Ovary (tissue), 9 donors: ENCODE results near the gene DOLPP1. TPM values are rescaled to one million over a fixed set of nuclear protein-coding genes. Genes with fewer than 3 reads are reported as not detected.

Source experiments
- DNase-seq, 5 donors: peaks; one replicate each; pipeline ENCODE4 v3.0.0-alpha.2; 2019 to 2020
- H3K27ac ChIP-seq, 2 donors: fragments of 200-600 bp; one replicate each; pipeline versions ENCODE4 v1.5.1 to v1.8.0; 2019 to 2022
- H3K27me3 ChIP-seq: fragments of 200-600 bp; one replicate; pipeline ENCODE4 v1.8.0; 2022
- H3K36me3 ChIP-seq: fragments of 200-600 bp; sonication (generic); one replicate; pipeline ENCODE4 v1.5.1; 2019
- H3K4me1 ChIP-seq: one replicate; pipeline ENCODE4 v1.8.1; 2013; ENCODE audit warnings: mild to moderate bottlenecking, moderate library complexity; ENCODE audit not compliant: insufficient read depth
- H3K4me3 ChIP-seq: fragments of 200-600 bp; sonication (generic); one replicate; pipeline ENCODE4 v1.5.1; 2017
- H3K9me3 ChIP-seq, 2 donors: fragments of 200-600 bp in 1 of 2; sonication (generic) in 1 of 2; one replicate each; pipeline versions ENCODE4 v1.5.1 to v1.8.1; 2013 to 2019; ENCODE audit warnings: mild to moderate bottlenecking in 1 of 2, moderate library complexity in 1 of 2
- EP300 ChIP-seq: sonication (generic); formaldehyde crosslinking; IDR thresholded peaks from one replicate; pipeline ENCODE4 v1.6.1; 2017; ENCODE audit warnings: antibody characterized with exemption
- POLR2A ChIP-seq: fragments of 450-650 bp; IDR thresholded peaks from one replicate; pipeline ENCODE4 v1.6.1; 2017; ENCODE audit warnings: antibody characterized with exemption, mild to moderate bottlenecking, moderate library complexity
- WGBS, 3 donors: extraction: QIAGEN DNeasy Blood & Tissue Kit in 1 of 3; methylation state at CpG; one replicate each; pipeline versions ENCODE4 v1.1.5 to v1.1.7; 2013 to 2017; 5-methylcytosine and 5-hydroxymethylcytosine counted together
- intact Hi-C, 4 donors: fragments of 100-400 bp; cut with DNase I; formaldehyde crosslinking; loops; one replicate each; pipeline versions ENCODE4 v1.11.0 to v1.15.1; 2022 to 2023
- polyA plus RNA-seq, 2 donors: library from polyadenylated mRNA; stranded (reverse); fragments of 200-250 nt in 1 of 2; fragments of 350-450 nt in 1 of 2; fragmentation: Illumina TruSeq in 1 of 2; extraction: RNeasy Lipid Tissue Mini Kit (QIAGEN cat#74804) in 1 of 2; gene quantifications; one replicate each; pipeline ENCODE4 v1.2.3, GENCODE V29; 2013 to 2014
- total RNA-seq, 7 donors: library from RNA; depleted of rRNA in 2 of 7; stranded (reverse); fragments of >200 nt in 2 of 7; fragmentation: NEBNext Ultra II Directional in 3 of 7; extraction: Animal tissue kit (Norgen Biotek cat#: 25700) in 3 of 7; gene quantifications; one replicate each; pipeline versions ENCODE4 v1.1.0 to v1.2.4, GENCODE V29; 2016 to 2023
- TF ChIP-seq, protein P1 (sequence below), 3 donors: fragments of 450-650 bp in 2 of 3; fragments of 200-600 bp in 1 of 3; IDR thresholded peaks; one replicate each; pipeline versions ENCODE4 v1.5.1 to v1.8.0; 2016 to 2022; ENCODE audit warnings: antibody characterized with exemption in 3 of 3, mild to moderate bottlenecking in 1 of 3
- donor health status: DM: no; HTN: no; CAD: no; lungs with moderate emphysema.
- donor health status: DM: no; HTN: no; CAD: no.
- donor health status: Bipolar disorder and iron deficiency.
- donor health status: DM: yes; HTN: yes; CAD: no.
- donor health status: DM: no; HTN: no; CAD: no.
- donor health status: DM: yes; HTN: yes; CAD: no.

DOLPP1 gene
- total and polyA plus RNA-seq, 9 donors: 3.3 to 16.2 (median 8.6) TPM

- no peaks in the 10 kb centered on the region for H3K36me3 ChIP-seq
- intact Hi-C loops: no loop called here
- H3K4me3 ChIP-seq: no peak overlapping the region
- WGBS, 3 donors: 88 to 95% (median 89%) methylated on average over 12 of the region's 12 CpGs
- H3K27me3 ChIP-seq: no peaks in the 10 kb centered on the region
- H3K9me3 ChIP-seq: no peaks in the 10 kb centered on the region
- H3K4me1 ChIP-seq: peaks cover 12% of the 10 kb centered on the region
- DNase-seq: no peak
- TF ChIP-seq POLR2A: no peak
- TF ChIP-seq, protein P1, sequence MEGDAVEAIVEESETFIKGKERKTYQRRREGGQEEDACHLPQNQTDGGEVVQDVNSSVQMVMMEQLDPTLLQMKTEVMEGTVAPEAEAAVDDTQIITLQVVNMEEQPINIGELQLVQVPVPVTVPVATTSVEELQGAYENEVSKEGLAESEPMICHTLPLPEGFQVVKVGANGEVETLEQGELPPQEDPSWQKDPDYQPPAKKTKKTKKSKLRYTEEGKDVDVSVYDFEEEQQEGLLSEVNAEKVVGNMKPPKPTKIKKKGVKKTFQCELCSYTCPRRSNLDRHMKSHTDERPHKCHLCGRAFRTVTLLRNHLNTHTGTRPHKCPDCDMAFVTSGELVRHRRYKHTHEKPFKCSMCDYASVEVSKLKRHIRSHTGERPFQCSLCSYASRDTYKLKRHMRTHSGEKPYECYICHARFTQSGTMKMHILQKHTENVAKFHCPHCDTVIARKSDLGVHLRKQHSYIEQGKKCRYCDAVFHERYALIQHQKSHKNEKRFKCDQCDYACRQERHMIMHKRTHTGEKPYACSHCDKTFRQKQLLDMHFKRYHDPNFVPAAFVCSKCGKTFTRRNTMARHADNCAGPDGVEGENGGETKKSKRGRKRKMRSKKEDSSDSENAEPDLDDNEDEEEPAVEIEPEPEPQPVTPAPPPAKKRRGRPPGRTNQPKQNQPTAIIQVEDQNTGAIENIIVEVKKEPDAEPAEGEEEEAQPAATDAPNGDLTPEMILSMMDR (IDR thresholded peaks at IDR 0.05): no peak
- H3K27ac ChIP-seq: no peak overlapping the region
These were observed 40.7 kb upstream of the DOLPP1 start for GRCh38 chr9:129040113-129040643.

DNA sequence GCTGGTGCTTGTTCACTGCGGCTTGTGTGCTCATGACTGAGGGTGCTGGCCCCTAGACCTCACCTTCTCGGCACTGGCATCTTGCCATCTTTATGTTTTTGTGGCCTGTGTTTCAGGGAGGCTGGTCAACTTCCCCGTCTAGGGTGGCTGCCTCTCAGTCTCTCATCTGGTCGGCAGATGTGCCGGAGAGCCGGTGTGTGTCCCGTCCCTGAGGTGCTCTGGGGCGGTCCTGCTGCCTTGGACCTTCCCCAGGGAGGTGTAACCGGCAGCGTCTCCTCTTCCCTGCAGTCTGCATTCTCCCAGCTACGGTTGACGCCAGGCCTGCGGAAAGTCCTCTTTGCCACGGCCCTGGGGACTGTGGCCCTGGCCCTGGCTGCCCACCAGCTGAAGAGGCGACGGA lies 38.9 kb upstream of the DOLPP1 start:
- TF ChIP-seq EP300 (no peak), POLR2A (no peak)
- TF ChIP-seq, protein P1 (IDR thresholded peaks at IDR 0.05): no peak
- WGBS, 3 donors: 90 to 96% (median 91%) methylated on average over 16 of the region's 16 CpGs
- H3K36me3 ChIP-seq: no peaks in the 10 kb centered on the region

GRCh38 chr9:129052592-129052991 lies 28.3 kb upstream of the DOLPP1 start:
- H3K4me3 ChIP-seq: no peak overlapping the region
- 69 to 77% (median 73%) methylated on average over 8 of the region's 8 CpGs for WGBS, 3 donors
- H3K4me1 ChIP-seq: no peaks in the 10 kb centered on the region
- H3K27ac ChIP-seq: no peak overlapping the region
- peak in 1 of 5 donors; percentile 57 for DNase-seq
- H3K9me3 ChIP-seq: no peaks in the 10 kb centered on the region
- intact Hi-C loops: no loop called here
- TF ChIP-seq, protein P1 (IDR thresholded peaks at IDR 0.05): no peak
- TF ChIP-seq EP300: no peak
- H3K36me3 ChIP-seq: no peaks in the 10 kb centered on the region
- H3K27me3 ChIP-seq: no peaks in the 10 kb centered on the region

More for the DNA sequence above, 38.9 kb upstream of the DOLPP1 start:
- Histone ChIP-seq H3K27me3 (no peaks in the 10 kb centered on the region), H3K9me3 (no peaks in the 10 kb centered on the region), H3K27ac (no peak overlapping the region), H3K4me3 (no peak overlapping the region), H3K4me1 (peaks cover 12% of the 10 kb centered on the region)
- intact Hi-C loops: no loop called here
- DNase-seq: no peak

DNA sequence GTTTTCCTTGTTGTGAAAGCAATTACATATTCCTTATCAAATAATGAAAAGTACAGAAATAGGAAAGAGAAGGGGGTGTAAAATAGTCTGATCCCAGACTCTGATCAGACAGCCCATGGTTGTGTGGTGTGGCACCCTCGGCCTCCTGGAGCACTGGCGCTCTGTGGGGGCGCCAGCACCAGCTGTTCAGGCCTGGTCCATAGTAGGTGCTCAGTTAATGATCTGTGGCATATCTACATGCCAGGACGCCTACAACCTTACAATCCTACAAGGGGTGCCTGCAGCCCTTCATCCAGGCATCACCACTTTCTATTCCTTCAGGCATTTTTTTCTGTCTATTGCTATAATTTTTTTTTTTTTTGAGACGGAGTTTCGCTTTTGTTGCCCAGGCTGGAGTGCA lies 27.9 kb upstream of the DOLPP1 start:
- Histone ChIP-seq H3K27me3 (no peaks in the 10 kb centered on the region), H3K36me3 (no peaks in the 10 kb centered on the region), H3K27ac (no peak overlapping the region), H3K4me3 (no peak overlapping the region), H3K9me3 (no peaks in the 10 kb centered on the region), H3K4me1 (no peaks in the 10 kb centered on the region)
- DNase-seq: no peak
- TF ChIP-seq EP300 (no peak), POLR2A (no peak)
- TF ChIP-seq, protein P1 (IDR thresholded peaks at IDR 0.05): no peak
- 91 to 94% (median 92%) methylated on average over 6 of the region's 6 CpGs for WGBS, 3 donors
- intact Hi-C loops: no loop called here
